WTC11 (cell line): Measurements from ENCODE around the gene KLHL8.

ENCODE experiments used
- ATF3 ChIP-seq: sonication (generic); formaldehyde crosslinking; conservative IDR thresholded peaks from 2 replicates; pipeline ENCODE4 v1.8.1; 2022; ENCODE audit warnings: mild to moderate bottlenecking, missing genetic modification reagents
- CTCF ChIP-seq: fragments of 200-600 bp; IDR thresholded peaks from 2 replicates; pipeline ENCODE4 v1.8.0; 2022; ENCODE audit warnings: antibody characterized with exemption
- IRF2 ChIP-seq: sonication (generic); formaldehyde crosslinking; IDR thresholded peaks from 2 replicates; pipeline ENCODE4 v1.8.0; 2022; ENCODE audit warnings: low read depth, missing genetic modification reagents, borderline replicate concordance
- NFE2L1 ChIP-seq: sonication (generic); formaldehyde crosslinking; IDR thresholded peaks from 2 replicates; pipeline ENCODE4 v1.8.1; 2023; ENCODE audit warnings: missing genetic modification reagents
- STAT6 ChIP-seq: sonication (generic); formaldehyde crosslinking; conservative IDR thresholded peaks from 2 replicates; pipeline ENCODE4 v1.8.1; 2023; ENCODE audit warnings: mild to moderate bottlenecking, low read depth, missing genetic modification reagents, moderate library complexity
- USF2 ChIP-seq: sonication (generic); formaldehyde crosslinking; IDR thresholded peaks from 2 replicates; pipeline ENCODE4 v1.8.1; 2023; ENCODE audit warnings: mild to moderate bottlenecking, missing genetic modification reagents, moderate library complexity
- TF ChIP-seq, protein P1 (sequence below): sonication (generic); formaldehyde crosslinking; IDR thresholded peaks from 2 replicates; pipeline ENCODE4 v1.8.0; 2022; ENCODE audit warnings: mild to moderate bottlenecking, missing genetic modification reagents

DNA sequence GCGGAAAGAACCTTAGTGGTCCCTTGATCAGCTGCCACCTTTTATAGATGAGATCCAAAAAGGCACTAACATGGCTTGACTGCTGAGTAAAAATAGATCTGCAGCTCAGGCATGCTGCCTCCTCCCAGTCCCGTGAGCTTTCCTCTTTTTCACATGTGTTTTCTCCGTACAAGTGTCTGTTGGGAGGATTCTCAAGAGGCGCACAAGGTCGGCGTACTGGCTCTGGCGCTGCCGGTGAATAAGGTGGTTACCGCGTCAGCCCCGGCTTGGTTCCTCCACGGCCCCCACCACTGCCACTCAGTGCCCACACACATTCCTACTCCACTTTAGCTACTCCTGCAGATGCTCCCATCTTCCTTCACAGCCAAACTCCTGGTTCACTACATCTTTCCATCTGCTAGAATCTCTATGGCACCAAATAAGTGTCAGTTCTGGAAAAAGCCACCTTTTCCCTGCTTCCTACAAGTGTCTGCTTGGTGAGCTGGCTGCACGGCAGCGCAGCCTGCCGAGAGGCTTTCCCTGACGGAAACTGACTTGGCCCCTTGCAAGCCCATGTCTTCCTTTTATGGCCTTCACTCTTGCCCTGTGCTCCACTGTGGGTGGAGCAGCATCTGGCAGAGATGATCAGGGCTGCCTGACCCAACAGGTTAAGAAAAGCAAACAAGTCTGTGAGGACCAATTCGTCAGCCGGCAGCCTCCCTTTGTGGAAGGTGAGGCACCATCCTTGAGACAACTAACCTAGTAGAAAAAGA is 99.8 kb downstream of the KLHL8 start:
- no peak for TF ChIP-seq CTCF
- TF ChIP-seq STAT6 (CRISPR knock-in tag), result no peak
- TF ChIP-seq, protein P1, sequence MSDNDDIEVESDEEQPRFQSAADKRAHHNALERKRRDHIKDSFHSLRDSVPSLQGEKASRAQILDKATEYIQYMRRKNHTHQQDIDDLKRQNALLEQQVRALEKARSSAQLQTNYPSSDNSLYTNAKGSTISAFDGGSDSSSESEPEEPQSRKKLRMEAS, result no peak
- no peak for TF ChIP-seq USF2 (CRISPR knock-in tag)
- TF ChIP-seq NFE2L1 (CRISPR knock-in tag), result no peak
- TF ChIP-seq ATF3 (CRISPR knock-in tag), result no peak
- no peak for TF ChIP-seq IRF2 (CRISPR knock-in tag)
